GM18909 (cell line): ENCODE results near the gene SCRT2.
"Not testable (repeated sequence)": the region's sequence is repeated elsewhere in the genome, so short reads cannot be mapped to it uniquely, and the experiment has no call there.

Experiments
- ATAC-seq: cut with Tn5 transposase; IDR thresholded peaks from one replicate; pipeline ENCODE4 v1.9.1; 2021; ENCODE audit warnings: mild to moderate bottlenecking; ENCODE audit not compliant: unreplicated experiment, poor library complexity

SCRT2 gene

DNA sequence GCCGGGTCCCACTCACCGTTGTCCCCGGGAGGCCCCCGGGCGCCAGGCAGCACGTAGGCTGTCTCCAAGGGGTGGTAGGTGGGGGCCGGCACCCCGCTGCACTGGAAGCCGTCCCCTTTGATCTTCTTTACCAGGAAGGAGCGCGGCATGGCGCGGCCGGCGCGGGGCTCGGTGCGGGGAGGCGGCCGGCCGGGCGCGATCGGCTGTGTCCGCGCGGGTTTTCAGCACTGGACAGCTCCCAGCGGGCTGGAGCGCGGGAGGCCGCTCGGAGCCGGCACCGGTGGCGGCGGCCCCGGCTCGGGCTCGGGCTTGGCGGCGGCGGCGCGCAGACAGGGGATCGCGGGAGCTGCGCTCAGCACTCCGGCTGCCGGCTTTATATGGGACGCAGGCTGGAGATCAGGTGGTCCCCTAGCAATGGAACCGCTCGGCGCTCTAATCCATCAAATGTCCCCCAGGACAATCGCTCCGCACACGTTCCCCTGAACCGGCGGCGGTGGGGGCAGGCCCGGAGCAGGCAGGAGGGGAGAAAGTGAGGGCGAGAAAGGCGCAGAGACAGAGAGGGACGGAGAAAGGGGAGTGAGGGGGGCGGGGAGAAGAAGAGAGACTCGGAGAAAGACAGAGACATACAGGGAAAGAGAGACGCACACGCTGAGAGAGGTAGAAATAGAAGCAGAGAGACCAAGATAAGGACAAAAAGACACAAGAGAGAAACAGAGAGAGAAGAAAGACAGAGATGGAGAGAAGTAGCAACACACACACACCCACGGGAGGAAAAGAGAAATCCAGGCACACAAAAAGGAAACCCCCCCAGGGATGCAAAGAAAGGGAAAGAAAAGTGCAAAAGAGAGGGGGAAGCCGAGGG is at the start of gene SCRT2:
TSS of gene SCRT2 (minus strand) at position 350 of the 862 bp plus-strand sequence. CDS start at position 149, 201 bp downstream.
- no peak for ATAC-seq

DNA sequence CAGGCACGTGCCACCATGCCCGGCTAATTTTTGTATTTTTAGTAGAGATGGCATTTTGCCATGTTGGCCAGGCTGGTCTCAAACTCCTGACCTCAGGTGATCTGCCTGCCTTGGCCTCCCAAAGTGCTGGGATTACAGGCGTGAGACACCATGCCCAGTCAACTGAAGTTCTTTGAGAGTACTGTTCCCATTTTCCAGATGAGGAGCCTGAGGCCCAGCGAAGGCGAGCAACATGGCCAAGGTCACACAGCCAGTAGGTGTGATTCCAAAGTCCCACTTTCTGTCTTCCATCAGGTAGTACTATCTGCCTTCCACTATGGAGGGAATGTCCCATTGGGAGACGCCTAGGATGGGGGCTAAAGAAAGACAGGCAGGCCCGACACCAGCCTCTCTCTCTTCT is 49.2 kb upstream of the SCRT2 start:
- ATAC-seq: not testable (repeated sequence)

DNA sequence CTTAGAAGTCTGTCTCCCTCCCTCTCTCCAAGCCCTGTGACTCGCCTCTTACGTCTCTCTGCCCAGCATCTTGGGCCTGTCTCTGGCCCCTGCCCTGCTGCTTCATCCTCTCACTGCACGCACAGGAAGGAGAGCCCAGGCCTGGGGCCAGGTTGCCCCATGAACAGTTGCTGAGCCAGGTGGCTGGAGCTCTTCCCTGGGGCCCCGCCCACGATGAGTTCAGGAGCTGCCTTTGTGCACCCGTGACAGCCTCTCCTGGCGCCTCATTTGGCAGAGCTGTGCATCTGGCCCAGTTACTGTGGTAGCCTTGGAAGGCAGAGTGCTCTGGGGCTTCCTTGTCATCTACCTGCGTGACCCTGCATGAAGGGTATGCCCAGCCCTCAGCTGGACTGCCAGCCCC is 48.2 kb upstream of the SCRT2 start:
- ATAC-seq: no peak

DNA sequence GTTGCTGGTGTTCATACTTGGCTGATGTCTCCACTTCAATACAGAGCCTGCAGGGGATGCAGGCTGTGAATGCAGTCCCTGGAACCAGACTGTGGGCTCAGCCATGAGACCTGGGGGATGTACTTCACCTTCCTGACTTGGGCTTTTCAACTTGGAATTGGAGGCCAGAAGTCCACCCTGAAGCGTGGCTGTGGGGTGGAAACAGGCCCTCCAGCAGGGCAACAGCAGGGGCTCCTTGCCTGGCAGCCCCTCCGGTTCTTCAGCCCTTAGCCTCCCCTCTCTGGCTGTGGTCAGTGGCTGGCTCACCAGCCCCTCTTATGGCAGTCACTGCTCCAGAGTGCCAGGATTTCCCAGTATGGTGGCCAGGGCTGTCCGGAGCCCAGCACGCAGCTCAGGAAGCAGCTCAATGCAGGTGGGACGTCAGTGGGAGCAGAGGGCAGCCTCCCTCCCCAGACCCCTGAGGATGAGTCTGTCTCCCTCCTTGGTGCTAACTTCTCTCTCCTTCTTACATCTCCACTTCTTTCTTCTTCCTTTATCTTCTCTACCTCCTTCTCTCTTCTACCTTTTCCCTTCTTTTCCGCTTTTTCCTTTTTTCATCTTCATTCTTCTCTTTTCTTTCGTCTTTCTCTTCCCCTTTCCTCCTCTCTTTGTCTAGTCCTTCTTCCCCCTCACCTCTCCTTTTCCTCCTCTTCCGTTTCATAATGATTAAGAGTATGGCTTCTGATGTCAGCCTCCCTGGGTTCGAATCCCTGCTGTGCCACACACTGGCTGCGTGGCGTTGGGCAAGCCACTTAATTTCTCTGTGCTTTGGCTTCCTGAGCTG is 47.4 kb upstream of the SCRT2 start:
- no peak for ATAC-seq

DNA sequence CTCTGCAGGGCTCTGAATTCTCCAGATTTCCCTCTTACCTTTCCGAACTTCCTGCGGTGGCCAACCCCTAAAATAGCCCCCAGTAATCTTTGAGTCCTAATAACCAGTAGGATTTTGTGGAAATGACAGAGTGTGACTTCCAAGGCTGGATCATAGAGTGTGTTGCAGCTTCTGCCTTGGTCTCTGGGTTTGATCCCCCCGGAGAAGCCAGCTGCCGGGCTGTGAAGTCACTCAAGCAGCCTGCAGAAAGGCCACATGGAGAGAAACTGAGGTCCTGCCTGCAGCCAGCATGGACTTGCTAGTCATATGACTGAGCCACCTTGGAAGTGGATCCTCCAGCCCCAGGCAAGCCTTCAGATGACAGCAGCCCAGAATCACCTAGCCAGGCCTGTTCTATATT is 46.3 kb upstream of the SCRT2 start:
- no peak for ATAC-seq

DNA sequence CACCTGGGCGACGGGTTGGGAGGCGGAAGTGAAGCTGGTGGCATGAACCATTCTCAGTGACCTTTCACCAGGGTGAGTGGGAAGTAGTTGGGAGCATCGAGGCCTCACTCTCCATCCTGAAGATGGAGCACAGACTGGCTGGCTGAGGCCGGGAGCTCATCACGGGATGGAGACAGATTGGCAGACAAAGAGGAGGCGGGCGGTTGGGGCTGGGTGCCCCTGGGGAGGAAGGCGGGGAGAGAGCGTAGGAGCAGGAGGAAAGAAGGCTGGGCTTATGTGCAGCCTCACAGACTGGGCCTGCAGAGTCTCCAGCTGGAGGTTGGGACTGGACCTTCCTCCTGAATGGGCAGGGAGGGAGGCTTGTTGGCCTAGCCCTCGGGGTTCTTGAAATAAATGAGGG is 44.2 kb upstream of the SCRT2 start:
- no peak for ATAC-seq

DNA sequence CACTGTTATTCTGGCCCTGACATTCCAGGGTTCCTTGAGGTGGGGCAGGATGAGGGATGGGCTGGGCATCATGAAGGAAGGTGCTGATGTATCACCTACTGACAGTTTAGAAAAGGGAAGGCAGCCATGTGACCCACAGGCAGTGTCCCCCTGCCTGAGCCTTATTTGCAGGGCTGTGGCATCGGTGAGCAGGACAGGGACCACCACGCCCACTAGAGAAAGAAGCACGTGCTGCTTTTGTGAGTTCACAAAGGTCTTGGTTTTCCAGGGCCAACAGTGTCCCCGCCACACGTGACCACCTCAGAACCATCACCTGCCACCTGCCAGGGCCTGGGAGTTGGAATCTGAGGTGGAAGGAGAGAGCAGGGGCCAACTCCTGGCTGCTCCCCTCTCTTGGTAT is 43.5 kb upstream of the SCRT2 start:
- no peak for ATAC-seq

DNA sequence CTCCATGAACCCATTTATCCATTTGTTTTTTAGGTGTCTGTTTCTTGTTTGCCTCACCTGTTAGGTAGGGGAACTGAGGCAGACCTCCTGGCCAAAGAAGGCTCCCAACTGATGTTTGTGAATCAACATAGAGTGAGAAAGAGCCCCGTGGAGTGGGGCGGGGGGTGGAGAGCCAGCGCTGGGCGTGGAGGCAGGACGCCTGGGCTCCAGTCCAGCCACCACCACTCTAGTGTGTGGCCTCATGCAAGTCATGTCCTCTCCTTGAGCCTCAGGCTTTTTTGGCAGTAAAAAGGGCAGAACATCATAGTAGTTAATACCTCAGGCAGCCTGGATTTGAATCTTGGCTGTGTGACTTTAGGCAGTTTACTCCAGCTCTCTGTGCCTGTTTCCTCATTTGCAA is 42.2 kb upstream of the SCRT2 start:
- no peak for ATAC-seq

DNA sequence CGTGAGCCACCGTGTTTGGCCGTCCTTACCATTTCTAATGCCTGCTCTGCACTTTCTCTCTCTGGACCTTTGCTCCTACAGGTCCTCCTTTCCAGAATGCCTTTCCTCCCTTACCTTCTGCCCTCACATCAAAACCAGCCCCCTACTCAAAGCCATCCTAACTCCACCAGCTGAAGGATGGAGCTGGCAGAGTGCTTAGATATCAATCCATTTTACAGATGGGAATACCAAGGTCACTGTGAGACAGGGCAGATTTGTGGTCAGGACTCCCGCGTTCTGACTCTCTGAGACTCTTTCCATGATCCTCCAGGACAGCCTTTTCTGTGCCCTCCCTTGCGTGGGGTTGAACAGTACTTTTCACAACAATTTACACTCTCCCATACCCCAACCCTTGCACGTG is 41.7 kb upstream of the SCRT2 start:
- ATAC-seq: no peak

DNA sequence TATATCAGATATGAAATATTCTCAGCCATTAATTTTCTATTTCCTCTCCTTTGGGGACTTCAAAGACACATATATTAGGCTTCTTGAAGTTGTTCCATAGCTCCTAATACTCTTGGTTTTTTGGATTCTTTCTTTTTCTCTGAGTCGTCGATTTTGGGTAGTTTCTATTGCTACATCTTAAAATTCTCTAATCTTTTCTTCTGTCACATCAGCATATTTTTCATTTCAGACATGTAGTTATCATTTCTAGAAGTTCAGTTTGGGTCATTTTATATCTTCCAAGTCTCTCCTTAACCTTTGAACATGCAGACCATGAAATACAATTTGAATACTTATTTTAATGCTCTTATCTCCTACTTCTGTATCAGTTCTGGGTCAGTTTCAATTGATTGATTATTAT is 38.9 kb upstream of the SCRT2 start:
- no peak for ATAC-seq

DNA sequence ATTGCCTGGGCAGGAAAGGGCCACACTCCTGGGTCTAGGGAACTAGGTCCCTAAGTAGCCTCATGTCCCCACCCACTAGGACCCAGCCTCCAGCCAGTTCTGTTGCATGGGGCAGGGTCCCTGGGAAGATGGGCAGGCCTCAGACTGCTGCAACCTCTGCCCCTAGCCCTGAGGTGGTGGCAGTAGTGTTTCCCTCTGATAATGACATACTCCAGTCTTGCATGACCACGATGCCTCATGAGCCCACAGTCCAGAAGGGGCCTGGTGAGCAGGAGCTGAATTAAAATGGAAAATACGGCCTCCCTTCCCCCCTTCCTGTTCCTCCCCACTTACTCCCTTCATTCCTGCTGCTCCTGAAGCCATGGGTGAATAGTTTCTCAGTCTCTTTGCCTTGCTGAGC is 36.0 kb upstream of the SCRT2 start:
- no peak for ATAC-seq

DNA sequence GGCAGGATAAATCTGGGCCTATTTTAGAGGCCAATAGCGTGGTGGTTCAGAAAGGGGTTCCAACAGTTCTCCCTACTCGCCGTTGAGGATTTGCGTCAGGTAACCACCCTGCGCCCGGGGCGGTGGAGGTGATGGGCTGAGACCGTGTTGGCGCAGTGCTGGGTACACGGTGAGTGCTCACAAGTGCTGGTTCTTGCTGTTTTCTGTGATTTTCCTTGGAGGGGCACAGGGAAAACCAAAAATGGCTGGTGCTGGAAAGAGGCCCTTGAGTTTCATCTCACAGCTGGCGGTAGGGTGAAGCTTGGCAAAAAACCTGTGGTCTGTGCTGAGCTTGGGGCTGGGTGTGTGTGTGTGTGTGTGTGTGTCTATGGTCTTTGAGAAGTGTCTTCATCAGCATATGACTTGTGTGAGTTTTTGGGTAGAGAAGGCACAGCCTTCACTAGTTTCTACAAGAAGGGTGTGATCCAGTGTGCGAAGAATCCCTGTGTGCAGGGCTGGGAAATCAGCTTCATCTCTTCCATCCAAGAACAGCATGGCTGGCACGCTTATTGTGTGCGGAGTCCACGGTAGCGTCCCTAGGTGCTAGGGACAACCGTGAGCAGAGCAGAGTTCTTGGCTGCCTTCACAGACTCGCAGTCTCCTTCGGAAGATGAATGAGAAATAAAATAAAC is 35.3 kb upstream of the SCRT2 start:
- no peak for ATAC-seq

DNA sequence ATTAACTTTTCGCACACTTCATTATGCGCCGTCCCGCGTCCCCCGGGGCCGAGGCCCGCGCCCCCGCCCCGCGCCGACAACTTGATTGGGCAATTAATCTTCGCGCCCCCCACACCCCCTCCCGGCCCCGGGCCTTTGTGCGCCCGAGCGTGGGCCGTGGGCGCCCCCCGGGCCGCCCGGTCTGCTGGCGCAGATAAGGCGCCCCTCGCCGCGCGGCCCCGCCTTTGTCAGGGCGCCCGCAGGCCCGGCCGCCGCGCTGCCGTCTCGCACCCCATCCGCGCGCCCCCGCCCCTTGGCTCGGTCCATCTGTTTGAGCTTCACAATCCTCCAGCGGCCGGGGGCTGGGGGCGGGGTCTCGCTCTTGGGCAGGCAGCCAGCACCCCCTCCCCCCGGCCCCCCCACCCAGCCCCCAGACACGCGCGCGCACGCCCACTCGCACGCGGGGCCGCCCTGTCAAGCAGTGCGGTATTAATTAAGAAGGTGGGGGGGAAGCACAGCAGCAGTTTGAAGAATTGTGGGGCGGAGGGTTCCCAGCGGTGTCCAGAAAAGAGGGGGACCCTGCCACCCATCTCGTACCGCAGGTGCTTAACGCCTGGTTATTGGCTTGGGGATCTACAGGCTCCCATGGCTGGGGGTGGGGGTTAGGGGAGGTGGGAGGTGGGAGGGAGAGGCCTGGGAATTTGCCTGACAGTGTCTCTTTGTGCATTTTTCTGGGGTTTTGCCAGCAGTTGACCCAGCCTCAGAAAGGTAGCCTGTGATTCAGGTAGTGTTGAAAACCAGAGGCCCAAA is 34.6 kb upstream of the SCRT2 start:
- no peak for ATAC-seq

DNA sequence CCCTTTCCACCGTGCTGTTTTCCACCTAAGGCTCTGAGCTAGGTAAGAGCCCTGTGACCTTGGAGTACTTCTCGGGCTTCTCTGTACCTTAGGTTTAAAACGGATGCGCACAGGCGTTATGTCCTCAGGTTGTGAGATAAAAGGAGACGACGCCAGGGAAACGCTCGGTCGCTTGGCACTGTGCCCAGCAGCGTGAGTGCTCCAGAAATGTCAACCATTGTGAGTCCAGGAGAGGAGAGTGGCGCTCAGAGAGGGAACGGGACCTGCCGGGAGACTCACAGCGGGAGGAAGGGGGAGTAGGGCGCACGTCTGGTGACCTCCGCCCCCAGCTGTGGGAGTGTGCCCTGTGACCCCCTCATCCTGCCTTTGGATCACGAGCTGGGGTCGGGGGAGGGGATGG is 33.8 kb upstream of the SCRT2 start:
- ATAC-seq: no peak

DNA sequence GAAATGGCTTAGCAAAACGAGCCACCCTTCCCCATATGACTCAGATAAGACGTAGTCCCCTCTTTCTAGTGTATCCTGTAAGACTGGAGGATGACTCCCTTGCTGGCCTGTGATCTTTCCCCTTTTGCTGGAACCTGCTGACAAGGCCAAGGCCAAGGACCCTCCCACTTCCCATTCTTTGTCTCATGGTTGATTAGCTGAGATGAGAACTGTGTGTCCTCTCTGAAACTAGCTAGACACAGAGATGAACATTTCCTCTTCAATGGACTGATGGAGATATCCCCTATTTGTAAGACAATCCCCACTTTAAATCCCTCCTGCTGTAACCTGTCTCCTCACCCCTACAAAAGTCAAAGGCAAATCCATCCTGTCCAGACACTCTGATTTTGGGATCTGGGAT is 33.4 kb upstream of the SCRT2 start:
- no peak for ATAC-seq

DNA sequence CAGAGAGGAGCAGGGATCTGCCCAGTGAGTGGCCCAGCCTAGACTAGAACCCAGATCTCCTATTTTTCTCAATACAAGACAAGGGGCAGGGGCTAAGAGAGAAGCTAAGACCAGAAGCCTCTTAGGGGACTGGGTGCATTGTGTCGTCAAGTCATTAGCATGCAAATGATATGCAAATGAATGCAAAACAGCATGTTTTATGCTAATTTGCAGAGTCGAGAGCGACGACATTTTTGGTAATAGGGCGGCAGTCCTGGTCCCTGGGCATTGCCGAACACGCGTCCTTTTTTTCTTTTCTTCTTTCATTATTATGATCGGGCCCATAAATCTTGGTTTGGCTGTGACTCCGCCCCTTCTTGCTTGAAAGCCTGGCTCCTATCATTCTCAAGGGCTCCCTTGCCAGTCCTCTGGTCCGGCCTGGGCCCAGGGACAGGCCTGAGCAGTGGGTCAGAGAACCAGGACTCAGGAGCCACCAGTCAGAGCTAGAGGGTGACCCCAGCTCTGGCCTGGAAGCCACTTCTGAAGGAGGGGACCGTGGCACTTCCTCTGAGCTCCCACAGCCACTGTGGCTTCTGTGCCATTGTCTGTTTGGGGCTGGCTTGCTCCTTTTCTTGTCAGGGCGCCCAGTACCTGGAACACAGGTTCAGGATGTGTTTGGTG is 32.0 kb upstream of the SCRT2 start:
- no peak for ATAC-seq

DNA sequence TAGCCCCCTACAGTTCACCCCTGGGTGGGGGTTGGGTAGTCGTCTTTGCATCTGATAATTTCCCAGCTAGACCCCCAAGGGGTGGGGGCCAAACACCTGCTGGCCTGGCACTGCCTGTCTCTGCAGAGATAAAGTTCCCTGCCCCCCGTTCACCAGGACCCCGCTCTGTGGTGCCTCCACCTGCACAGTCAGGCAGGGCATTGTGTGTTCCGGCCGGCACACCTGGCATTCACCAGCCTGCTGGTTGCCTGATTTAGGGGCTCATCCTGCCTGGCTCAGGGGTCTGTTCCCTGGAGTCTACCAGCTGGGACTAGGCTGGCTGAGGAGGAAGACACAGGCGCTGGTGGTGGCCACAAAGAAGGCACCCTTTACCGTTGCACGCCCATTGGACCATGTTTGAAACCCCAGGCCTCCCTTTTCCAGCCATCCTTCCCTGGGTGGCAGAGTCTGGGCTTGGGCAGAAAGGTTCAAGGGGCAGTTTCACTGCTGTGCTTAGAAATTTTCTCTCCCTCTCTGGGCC is 30.8 kb upstream of the SCRT2 start:
- no peak for ATAC-seq

DNA sequence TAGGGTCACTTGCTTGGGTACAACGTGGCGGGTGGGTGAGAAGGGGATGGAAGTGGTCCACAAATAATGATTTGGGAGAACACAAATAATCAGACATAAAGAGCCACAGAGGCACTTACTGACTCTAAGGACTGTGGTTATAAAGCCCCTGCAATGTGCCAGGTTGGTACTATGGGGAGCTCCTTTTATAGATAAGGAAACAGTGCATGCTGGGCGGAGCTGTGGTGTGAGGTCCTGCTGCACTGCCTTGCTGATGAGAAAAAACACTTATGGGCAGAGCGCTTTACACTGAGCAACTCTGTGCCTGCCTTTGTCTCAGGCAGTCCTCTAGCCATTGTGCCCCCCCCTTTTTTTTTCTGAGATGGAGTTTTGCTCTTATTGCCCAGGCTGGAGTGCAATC is 29.1 kb upstream of the SCRT2 start:
- ATAC-seq: no peak

DNA sequence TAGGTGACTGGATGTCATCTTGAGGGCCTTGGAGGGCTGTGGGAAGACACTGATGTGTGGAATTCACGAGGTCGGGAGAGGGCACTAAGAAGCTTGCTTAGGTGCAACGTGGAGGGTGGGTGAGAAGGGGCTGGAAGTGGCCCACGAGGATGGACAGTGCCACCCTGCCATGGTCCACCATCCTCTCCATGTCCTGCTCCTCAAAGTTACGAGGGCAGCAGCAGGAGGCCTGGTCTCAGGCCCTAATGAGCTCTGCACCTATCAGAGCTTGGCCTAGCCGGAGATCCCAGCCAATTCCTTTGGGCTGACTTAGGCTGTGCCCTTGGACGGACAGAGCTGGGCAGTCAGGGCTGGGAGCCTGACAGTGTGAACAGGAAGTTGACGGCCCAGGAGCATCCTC is 27.8 kb upstream of the SCRT2 start:
- ATAC-seq: no peak

DNA sequence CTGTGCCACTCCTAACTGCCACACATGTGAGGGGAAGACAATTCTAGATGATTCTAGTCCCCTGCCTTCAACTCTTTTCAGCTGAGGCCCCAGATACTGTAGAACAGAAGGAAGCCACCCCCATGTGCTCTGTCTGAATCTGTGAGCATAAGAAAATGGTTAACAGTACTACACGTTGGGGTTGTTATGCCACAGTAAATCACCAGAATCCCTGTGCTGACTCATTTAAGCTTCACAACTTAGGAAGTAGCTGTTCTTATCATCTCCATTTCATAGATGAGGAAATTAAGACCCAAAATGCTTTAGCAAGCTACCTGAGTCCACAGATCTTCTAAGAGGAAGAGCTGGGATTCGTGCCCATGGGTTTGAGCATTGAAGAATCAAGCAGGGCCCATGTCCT is 27.4 kb upstream of the SCRT2 start:
- no peak for ATAC-seq
